Right lobe of liver (tissue), 6 donors: ENCODE data around the gene TRABD2B. TPM values are rescaled to one million over a fixed set of nuclear protein-coding genes. Genes with fewer than 3 reads are reported as not detected.

Source experiments
- ATAC-seq, 4 donors: fragments of 200-7000 bp; cut with Tn5 transposase; one replicate each; pipeline ENCODE4 v1.9.1; 2020; ENCODE audit warnings: mild to moderate bottlenecking in 4 of 4, moderate library complexity in 4 of 4
- DNase-seq, 3 donors: peaks; one replicate each; pipeline ENCODE4 v3.0.0-alpha.2; 2020
- H3K27ac ChIP-seq, 3 donors: fragments of 200-600 bp; one replicate each; pipeline ENCODE4 v1.8.0; 2022
- H3K27me3 ChIP-seq, 2 donors: fragments of 200-600 bp; one replicate each; pipeline ENCODE4 v1.8.0; 2022
- H3K36me3 ChIP-seq, 4 donors: fragments of 200-600 bp; sonication (generic) in 1 of 4; one replicate each; pipeline versions ENCODE4 v1.5.1 to v1.8.0; 2017 to 2022; ENCODE audit warnings: control low read depth in 1 of 4
- H3K4me1 ChIP-seq, 4 donors: fragments of 200-600 bp; sonication (generic) in 1 of 4; one replicate each; pipeline versions ENCODE4 v1.5.1 to v1.8.0; 2017 to 2022; ENCODE audit warnings: control low read depth in 1 of 4
- H3K4me3 ChIP-seq, 3 donors: fragments of 200-600 bp; one replicate each; pipeline ENCODE4 v1.8.0; 2022
- H3K9me3 ChIP-seq, 4 donors: fragments of 200-600 bp; sonication (generic) in 1 of 4; one replicate each; pipeline versions ENCODE4 v1.5.1 to v1.8.0; 2017 to 2022; ENCODE audit warnings: control low read depth in 1 of 4
- POLR2A ChIP-seq: fragments of 450-650 bp; IDR thresholded peaks from one replicate; pipeline ENCODE4 v1.6.1; 2017; ENCODE audit warnings: antibody characterized with exemption, mild to moderate bottlenecking
- WGBS: methylation state at CpG from one replicate; pipeline ENCODE4 v1.1.6; 2018; ENCODE audit warnings: low coverage, low lambda C conversion rate; ENCODE audit not compliant: insufficient coverage; ENCODE audit errors: missing lambda C conversion rate; 5-methylcytosine and 5-hydroxymethylcytosine counted together
- intact Hi-C, 2 donors: fragments of 100-400 bp; cut with DNase I; formaldehyde crosslinking; loops; one replicate each; pipeline versions ENCODE4 v1.11.2 to v1.14.1; 2022
- total RNA-seq, 6 experiments: library from RNA; depleted of rRNA in 2 of 6; stranded (reverse); fragments of >200 nt in 2 of 6; fragmentation: NEBNext Ultra II Directional in 3 of 6; extraction: Animal tissue kit (Norgen Biotek cat#: 25700) in 3 of 6; gene quantifications; one replicate each; pipeline versions ENCODE4 v1.1.0 to v1.2.4, GENCODE V29; 2016 to 2023
- TF ChIP-seq, protein P1 (sequence below), 4 donors: fragments of 200-600 bp in 3 of 4; fragments of 450-650 bp in 1 of 4; IDR thresholded peaks; one replicate each; pipeline versions ENCODE4 v1.5.1 to v1.8.0; 2016 to 2022; ENCODE audit warnings: antibody characterized with exemption in 4 of 4, mild to moderate bottlenecking in 2 of 4
- donor health status: DM: no; HTN: yes; CAD: no.
- donor health status: DM: no; HTN: no; CAD: no.
- donor health status: DM: no; HTN: no; CAD: no.
- donor health status: DM: no; HTN: yes; CAD: no.
- donor health status: DM: no; HTN: yes; CAD: no.

The TRABD2B gene
- total RNA-seq, 6 experiments from 2014 or later, result 0.55 to 9.5 (median 1.8) TPM

DNA sequence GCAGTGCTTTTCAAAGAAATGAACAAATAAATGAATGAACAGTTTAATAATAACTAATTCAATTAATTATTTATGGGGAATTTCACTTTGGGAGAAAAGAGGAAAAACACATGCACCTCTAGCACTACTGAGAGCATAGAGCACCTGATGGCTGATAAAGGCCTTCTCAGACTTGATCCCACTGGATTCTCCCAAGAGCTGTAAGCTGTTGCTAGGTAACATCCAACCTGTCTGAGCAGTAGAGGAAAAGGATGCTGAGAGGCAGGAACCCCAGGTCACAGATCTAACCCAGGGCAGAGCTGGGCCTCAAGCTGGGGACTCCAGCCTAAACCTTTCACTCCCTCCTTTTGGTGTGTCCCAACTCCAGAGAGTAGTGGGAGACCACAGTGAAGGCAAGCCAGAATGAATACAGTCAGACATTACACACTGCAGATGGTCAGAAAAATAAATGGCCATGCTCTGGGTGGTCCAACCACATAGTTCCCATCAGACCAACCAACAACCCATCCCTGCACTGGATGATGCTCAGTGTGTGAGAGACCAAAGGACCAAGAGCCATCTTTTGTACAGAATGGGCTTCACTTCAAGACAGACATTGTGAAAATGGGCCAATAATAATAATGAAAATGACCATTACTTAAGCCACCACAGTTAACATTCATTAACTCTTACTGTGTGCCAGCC lies 15.4 kb downstream of the TRABD2B start:
- DNase-seq, result no peak
- H3K4me3 ChIP-seq, result no peak overlapping the region
- no peaks in the 10 kb centered on the region for H3K9me3 ChIP-seq
- TF ChIP-seq, protein P1, sequence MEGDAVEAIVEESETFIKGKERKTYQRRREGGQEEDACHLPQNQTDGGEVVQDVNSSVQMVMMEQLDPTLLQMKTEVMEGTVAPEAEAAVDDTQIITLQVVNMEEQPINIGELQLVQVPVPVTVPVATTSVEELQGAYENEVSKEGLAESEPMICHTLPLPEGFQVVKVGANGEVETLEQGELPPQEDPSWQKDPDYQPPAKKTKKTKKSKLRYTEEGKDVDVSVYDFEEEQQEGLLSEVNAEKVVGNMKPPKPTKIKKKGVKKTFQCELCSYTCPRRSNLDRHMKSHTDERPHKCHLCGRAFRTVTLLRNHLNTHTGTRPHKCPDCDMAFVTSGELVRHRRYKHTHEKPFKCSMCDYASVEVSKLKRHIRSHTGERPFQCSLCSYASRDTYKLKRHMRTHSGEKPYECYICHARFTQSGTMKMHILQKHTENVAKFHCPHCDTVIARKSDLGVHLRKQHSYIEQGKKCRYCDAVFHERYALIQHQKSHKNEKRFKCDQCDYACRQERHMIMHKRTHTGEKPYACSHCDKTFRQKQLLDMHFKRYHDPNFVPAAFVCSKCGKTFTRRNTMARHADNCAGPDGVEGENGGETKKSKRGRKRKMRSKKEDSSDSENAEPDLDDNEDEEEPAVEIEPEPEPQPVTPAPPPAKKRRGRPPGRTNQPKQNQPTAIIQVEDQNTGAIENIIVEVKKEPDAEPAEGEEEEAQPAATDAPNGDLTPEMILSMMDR (IDR thresholded peaks at IDR 0.05), result no peak
- no peak for TF ChIP-seq POLR2A
- no peaks in the 10 kb centered on the region for H3K36me3 ChIP-seq
- ATAC-seq, result no peak
- no peak overlapping the region for H3K27ac ChIP-seq
- intact Hi-C loops, result no loop called here
- no peaks in the 10 kb centered on the region for H3K27me3 ChIP-seq
- H3K4me1 ChIP-seq, result no peaks in the 10 kb centered on the region

DNA sequence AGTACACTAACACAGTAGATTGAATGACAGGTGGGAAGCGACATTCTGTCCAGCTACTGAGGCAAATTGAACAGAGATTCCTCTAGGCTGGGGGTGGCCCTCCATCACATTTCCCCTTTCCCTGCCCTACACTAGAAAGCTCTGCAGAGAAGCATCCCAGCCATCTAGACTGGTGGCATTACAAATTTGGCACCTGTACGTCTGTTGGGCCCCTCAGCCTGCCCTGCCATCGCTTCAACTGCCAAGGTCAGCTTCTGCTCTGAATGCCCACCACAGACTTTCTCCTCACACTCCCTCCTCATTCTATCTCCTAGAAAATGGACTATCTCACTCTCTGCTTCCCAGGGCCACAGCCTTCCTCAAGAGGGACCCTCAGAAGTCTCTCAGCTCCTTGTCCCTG lies 16.7 kb downstream of the TRABD2B start:
- TF ChIP-seq, protein P1 (IDR thresholded peaks at IDR 0.05), result no peak
- TF ChIP-seq POLR2A, result no peak

DNA sequence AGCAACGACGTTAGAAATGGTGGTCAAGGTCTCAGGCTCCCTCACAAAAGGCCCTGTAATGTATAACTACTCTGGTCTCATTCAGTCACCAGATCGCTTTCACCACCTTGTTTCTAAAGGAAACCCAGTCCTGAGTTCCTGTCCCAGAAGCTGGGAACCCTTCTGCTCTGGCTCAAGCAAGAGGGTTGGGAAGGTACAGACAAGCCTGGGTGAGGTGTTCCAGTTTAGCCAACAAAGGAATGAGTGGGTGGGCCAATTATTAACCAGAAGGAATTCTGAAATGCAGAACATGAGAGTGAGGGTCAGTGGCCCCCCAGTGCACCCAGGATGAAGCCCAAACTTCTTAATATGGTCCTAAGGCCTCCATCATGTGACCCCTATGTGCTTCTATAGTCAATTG lies 17.5 kb downstream of the TRABD2B start:
- no peak overlapping the region for H3K4me3 ChIP-seq
- DNase-seq, result no peak
- no peaks in the 10 kb centered on the region for H3K27me3 ChIP-seq
- 72% methylated on average over 3 of the region's 3 CpGs for WGBS
- TF ChIP-seq POLR2A, result no peak
- TF ChIP-seq, protein P1 (IDR thresholded peaks at IDR 0.05), result no peak
- no peak overlapping the region for H3K27ac ChIP-seq
- ATAC-seq, result no peak
- peaks cover 0 to 15% (median 0%) of the 10 kb centered on the region in 4 donors for H3K4me1 ChIP-seq
- intact Hi-C loops, result no loop called here
- H3K9me3 ChIP-seq, result no peaks in the 10 kb centered on the region
- no peaks in the 10 kb centered on the region for H3K36me3 ChIP-seq

More for the DNA sequence above, 16.7 kb downstream of the TRABD2B start:
- intact Hi-C loops, result no loop called here
- no peak overlapping the region for H3K4me3 ChIP-seq
- no peaks in the 10 kb centered on the region for H3K36me3 ChIP-seq
- no peaks in the 10 kb centered on the region for H3K27me3 ChIP-seq
- WGBS, result 80% methylated on average over 1 of the region's 3 CpGs
- ATAC-seq (no peak), DNase-seq (no peak)
- no peak overlapping the region for H3K27ac ChIP-seq
- H3K4me1 ChIP-seq, result peaks cover 0 to 10% (median 0%) of the 10 kb centered on the region in 4 donors
- H3K9me3 ChIP-seq, result no peaks in the 10 kb centered on the region

DNA sequence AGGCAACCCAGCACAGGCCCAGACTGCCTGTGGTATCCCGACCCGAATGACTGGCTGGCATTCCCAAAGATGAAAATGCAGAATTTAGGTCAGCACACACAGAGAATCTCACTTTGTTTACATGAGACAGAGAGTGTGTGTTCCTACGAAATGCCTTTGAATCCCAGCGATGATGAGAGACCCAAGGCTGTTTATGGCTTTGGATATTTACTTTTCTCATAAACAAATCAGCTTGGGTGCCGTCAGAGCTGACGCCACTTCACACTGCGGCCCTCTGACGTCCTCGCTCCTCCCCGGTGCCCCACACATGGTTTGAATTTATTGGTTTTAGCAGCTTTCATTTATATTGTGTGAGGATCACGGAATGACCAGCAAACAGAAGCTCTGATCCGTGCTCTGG lies 18.7 kb downstream of the TRABD2B start:
- H3K4me1 ChIP-seq, result peaks cover 0 to 16% (median 1%) of the 10 kb centered on the region in 4 donors
- 77% methylated on average over 8 of the region's 12 CpGs for WGBS
- no peak for DNase-seq
- ATAC-seq, result no peak
- intact Hi-C loops, result no loop called here
- no peak for TF ChIP-seq POLR2A
- TF ChIP-seq, protein P1 (IDR thresholded peaks at IDR 0.05), result no peak
- no peaks in the 10 kb centered on the region for H3K36me3 ChIP-seq
- H3K4me3 ChIP-seq, result no peak overlapping the region
- no peaks in the 10 kb centered on the region for H3K27me3 ChIP-seq
- H3K27ac ChIP-seq, result no peak overlapping the region
- H3K9me3 ChIP-seq, result no peaks in the 10 kb centered on the region
